Kidney capillary endothelial cell (primary cell): ENCODE results near the gene CTRB2.
"Not testable (repeated sequence)": the region's sequence is repeated elsewhere in the genome, so short reads cannot be mapped to it uniquely, and the experiment has no call there.

ENCODE experiments used
- DNase-seq: peaks from one replicate; pipeline ENCODE4 v3.0.0-alpha.2; 2018; ENCODE audit warnings: low spot score

The CTRB2 gene

DNA sequence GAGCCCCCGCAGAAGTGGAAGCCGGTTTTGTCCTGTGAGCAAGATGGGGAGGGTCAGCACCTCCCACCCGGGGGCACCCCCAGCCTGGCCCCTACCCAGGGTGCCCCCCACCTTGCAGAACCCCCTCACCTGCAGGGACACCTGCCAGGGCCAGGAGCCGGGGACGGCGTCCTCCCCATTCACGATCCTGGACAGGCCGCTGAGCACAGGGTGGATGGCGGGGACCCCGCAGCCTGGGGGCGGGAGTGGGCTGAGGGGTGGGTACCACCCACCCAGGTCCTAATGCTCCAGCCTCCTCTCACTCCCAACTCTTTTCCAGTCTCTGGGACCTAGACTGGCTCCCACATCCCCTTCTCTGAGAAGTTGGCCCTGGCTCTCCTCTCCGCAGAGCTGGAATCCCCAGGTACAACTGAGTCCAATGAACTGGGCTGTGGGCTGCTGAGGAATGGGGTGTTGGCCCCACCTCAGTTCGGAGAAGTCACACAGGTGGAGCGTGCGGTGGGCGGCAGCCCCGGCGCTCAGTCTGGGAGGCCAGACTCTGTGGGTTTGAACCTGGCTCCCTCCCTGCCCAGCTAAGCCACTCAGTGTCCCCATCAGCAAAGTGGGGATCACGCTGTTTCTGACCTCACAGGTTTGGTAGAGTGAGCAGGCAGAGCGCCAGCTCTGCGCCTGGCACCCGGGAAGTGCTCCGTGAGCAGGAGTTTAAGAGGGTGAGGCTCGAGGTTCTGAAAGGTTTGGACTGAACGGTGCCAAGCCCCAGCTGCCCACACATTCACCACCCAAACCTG, 806 bp downstream of the CTRB2 start:
- not testable (repeated sequence) for DNase-seq

DNA sequence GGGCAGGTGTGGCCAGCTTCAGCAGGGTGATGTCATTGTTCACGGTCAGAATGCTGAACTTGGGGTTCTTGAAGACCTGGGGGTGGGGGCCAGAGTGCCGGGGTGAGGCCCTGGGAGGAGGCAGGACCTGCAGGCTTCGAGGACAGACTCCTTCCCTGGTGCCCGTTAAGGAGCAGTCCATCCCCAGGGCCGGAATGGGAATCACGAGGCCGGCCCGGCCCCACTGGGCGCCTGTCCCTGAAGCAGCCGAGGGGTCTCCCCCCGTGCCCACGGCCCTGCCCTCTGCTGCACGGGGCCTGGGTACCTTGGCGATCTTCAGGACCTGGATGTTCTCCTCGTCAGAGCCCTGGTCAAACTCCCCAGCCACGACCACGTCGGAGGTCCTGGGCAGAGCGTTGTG, 1.5 kb downstream of the CTRB2 start:
- not testable (repeated sequence) for DNase-seq

DNA sequence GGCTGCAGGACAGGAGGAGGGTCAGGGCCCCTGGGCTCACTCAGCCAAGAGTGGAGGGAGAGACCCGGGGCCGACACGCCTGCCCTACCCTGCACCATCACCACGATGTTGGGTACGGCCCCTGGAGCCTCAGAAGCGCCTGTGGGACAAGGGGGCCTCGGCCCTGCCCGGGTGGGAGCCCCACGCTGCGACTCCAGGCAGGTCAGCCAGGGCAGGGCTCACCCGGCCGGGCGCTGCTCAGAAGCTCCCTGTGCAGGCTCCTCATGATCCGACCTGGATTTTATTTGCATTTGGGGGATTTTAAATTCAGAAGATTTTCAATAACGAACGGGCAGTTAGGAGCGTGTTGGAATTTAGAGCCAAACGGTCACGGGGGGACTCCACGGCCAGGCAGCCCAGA, 2.1 kb downstream of the CTRB2 start:
- not testable (repeated sequence) for DNase-seq

DNA sequence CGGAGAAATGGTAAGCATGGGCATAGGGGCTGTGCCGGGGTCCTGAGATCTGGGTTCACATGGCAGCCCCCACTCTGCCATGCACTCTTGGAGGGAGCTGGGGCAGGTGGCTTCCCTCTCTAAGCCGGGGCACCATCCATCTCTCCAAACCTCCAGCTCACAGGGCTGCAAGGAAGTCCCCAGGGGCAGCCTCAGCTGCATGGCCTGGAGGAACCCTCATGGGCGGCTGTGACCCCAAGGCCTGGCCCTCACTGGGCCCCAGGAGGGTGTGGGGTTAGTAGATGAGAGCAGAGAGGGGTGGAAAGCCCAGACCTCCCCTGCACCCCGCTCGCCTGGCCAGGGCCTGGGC, 2.6 kb downstream of the CTRB2 start:
- no peak for DNase-seq

DNA sequence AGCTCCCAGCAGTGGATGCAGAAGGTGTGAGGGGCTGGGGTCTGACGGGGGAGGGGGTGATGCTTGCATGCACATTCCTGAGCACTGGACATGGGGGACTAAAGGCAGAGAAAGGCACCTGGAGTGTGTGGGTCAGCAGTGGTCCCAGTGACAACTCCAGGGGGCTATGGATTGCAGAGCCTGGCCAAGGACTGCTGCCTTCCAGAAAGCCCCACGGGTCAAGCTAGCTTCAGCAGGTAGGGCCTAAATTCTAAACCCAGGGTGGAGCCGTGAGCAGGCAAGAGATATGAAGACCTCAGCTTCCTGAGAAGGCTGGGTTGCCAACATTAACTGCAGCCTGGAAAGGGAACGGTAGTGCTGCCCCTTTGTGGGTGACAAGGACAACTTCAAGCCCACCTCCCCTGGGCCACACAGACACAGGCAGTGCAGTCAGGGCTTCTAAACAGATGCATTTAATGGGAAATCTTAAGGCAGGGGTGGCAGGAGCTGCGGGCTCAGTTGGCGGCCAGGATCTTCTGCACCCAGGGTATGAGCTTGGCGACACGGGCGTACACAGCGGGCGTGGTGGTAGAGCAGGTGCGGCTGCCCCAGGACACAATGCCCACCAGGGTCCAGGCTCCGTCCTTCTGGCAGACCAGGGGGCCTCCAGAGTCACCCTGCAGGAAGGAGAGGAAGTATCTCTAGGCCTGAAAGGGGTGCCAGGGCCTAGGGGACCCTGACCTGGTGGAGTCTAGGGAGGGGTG, 3.1 kb downstream of the CTRB2 start:
- DNase-seq = no peak

DNA sequence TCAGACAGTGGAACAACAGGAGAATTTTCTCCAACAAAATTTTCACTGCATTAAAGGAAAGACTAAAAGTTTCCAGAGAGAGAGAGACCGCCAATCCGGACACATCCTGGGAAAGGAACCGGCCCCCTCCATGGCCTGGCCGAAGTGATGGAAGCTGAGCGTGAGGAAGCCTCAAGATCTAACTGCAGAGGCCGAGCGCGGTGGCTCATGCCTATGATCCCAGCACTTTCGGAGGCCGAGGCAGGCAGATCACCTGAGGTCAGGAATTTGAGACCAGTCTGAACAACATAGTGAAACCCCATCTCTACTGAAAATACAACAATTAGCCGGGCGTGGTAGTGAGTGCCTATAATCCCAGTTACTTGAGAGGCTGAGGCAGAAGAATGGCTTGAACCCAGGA, 3.9 kb downstream of the CTRB2 start:
- DNase-seq = no peak

DNA sequence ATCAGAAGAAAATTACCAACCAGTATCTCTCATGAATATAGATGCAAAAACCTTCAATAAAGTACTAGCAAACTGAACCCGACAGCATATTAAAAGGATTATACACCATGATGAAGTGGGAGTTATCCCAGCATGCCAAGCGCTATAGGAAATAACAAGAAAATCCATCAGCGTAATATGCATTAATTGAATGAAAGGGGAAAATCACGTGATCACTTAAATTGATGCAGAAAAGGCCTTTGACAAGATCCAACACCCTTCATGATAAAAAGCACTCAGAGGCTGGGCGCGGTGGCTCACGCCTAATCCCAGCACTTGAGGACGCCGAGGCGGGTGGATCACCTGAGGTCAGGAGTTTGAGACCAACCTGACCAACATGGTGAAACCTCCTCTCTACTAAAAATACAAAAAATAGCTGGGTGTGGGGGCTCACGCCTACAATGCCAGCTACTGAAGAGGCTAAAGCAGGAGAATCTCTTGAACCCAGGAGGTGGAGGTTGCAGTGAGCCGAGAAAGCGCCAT, 4.8 kb downstream of the CTRB2 start:
- DNase-seq = no peak

DNA sequence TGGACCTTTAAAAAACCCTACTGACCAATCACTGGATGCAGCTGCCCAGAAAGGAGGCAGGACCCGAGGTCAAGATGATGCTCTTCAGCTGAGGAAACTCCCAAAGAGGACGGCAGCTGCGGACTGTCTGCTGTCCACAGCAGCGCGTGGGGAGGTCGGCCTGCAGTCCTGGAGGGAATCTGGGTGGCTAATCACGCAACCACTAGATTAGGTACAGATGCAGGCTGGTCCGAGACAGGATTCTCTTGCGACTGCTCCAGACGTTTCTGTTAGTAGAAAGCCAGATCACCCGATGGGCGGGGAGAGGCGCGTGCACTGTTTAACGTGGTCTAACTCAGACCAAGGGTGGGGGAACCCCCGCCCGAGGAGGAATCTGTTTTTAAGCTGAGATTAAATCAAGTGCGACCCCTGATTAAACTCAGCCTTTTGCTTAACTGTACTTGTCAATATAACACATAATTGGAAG, 8.8 kb downstream of the CTRB2 start:
- no peak for DNase-seq

DNA sequence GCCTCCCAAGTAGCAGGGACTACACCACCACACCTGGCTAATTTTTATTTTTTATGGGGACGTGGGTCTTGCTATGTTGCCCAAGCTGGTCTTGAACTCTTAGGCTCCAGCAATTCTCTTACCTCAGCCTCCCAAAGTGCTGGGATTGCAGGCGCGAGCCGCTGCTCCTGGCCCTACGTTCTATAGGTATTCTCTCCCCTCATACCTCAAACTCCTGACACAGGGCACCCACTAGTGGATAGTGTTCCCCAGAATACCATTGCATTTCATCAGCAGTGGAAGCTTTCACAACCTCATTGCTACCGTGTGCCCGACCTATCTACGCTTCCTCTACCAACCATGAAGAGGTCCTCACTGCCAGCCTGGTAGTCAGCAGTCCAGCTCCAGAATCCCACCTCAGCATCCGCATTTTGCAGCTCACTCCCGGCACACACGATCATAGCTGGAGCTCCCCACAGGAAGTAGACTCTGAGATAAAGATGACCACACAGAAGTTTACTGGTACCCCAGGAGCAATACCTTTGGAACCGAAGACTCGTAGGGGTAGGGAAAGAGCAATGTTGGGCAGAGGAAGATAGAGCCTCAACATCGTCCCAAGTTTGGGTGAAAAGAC, 9.3 kb downstream of the CTRB2 start:
- no peak for DNase-seq

DNA sequence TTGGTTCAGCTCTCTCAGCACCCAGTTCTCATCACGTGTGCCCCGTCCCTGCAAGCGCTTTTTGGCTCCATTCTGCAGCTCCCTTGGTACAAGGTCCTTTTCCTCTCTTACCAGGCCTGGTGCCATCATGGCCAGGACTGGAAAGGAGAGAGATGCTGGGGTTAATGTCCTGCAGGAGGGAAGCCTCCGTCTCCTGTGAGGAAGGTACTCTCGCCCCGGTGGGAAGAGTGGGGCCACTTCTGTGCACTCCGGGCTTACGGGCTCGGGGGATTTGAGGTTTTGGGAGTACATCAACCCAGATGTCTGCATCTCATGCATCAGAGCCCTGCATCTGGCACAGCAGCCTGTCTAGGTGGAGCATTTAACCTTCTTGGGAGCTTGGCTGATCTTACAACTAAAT, 10.1 kb downstream of the CTRB2 start:
- no peak for DNase-seq

DNA sequence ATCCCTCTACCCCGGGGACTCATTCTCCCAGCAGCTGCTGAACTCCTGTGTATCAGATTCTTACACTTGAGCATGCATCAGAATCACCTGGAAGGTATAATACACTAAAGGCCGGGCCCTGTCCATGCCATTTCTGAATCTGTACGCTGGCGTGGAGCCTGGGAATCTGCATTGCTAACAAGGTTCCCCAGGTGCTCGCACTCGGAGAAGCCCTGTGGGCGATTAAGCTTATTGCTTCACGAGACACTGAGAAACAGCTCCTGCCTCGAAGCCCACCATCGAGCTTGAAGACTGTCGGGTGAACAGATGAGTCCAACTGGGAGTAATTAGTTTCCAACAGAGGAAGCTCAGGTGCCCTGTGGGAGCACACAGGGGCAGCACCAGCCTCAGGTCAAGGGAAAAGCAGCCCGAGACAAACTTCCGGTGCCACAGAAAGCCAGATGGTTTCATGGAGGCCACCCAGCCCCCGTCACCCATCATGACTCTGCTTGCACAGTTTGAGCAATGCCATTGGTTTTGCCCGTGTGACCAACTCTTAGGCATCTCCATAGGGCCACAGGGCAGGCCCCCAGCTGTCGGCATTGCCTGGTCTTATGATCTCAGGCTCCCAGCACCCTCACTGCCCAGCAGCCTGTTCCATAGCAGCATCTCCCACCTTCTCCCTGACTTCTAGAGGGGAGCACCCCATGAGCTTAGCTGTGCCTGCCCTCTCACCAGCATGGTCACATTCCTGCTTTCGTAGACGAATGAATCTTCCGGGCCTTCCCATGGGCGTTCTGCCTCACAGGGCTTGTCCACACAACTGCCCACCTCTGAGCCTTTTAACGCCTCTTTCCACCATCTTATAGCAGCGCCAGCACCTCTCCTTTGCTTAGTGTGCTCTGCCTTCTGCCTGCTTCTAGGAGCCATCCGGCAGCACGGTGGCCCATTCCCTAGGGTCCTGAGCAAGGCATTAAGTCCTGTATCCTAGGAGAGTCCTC, 10.9 kb downstream of the CTRB2 start:
- no peak for DNase-seq

DNA sequence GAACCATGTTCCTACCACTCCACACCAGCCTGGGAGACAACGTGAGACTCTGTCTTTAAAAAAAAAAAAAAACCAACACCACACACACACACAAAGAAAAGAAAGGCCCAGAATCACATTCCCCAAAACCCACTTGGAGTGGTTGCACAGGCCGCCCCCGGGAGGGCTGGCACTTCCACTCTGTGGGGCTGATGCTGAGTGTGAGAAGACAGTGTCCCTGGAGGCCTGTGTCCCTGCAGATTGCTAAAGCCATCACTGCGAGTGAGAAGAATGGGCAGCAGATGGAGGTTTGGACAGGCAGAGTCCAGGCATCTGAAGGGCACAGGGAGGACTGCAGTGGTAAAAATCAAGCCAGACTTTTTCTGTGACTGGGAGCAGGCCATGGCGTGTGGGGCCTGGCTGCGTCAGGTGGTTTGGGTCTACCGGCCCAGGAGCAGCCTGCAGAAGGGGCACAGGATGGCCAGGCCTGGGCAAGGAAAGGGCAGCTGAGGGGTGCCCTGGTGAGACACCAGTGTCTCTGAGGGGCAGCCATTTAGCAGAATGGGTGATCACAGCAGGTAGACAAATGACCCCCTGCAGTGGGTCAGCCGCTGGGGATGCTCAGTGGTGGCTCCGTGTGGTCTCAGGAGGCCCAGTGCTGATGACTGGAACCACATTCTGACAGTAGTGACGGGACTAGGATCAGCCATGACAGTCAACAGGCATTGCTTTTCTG, 13.1 kb downstream of the CTRB2 start:
- DNase-seq = no peak

DNA sequence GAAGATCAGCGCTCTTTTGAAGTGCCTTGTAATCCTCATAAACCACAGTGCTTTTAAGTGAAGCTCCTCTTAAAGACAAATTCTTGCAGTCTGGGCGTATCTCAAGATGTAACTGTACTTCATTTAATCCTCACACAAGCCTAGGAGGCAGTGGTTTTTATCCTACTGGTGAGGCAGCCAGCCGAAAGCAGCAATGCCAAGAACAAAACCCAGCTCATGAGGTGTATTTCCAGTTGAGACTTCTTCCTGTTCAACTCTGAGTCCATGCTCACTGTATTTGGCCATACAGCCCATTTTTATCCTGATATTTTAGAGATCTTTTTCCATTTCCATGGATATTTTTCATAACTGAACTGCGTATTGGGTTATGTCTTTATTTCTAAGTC, 13.7 kb downstream of the CTRB2 start:
- DNase-seq = no peak

DNA sequence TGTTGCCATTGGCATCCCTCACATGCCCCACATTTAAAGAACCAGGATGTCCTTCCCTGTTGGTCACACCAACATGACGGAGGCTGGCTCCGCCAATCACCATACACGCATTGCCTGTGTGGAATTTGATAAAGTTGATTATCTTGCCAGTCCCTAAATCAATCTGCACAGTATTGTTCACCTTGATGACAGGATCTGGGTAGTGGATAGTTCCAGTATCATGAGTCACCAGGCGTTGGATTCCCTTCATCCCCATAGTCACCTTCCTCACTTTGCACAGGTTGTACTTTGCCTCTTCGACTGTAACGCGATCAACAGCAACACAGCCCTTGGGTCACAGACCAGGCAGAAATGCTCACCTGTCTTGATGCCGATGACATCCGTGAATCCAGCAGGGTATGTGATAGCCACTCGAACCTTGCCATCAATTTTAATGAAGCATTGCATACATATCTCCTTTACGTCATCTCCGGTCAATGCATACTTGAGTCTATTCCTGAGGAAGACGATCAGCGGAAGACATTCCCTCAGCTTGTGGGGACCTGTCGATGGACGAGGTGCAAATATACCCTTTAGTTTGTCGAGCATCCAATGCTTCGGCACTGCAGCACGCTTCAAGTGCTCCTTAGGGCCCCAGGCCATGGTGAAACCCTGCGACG, 14.2 kb downstream of the CTRB2 start:
- DNase-seq = no peak

DNA sequence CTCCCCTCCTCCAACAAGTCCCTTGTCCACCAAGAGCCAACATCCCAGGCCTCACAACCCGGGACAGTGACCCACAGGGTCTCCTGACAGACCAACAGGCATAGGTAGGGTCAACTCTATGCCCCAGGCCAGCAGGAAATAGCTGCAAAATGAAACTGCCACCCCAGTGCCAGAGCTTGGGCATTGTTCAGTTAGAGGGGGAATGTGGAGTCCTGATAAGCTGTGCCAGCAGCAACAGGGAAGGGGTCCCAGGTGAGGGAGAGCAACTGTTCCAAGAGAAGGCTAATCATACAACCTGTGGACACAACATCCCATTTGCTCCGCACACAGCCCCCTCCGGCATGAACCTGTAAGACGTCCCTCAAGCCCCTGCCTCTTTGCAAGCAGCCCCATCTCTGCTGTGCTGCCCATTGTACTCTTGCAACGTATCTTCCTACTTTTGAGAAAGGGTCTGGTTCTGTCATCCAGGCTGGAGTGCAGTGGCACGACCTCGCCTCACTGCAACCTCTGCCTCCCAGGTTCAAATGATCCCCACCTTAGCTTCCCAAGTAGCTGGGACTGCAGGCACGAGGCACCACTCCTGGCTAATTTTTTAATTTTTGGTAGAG, 17.2 kb downstream of the CTRB2 start:
- no peak for DNase-seq

DNA sequence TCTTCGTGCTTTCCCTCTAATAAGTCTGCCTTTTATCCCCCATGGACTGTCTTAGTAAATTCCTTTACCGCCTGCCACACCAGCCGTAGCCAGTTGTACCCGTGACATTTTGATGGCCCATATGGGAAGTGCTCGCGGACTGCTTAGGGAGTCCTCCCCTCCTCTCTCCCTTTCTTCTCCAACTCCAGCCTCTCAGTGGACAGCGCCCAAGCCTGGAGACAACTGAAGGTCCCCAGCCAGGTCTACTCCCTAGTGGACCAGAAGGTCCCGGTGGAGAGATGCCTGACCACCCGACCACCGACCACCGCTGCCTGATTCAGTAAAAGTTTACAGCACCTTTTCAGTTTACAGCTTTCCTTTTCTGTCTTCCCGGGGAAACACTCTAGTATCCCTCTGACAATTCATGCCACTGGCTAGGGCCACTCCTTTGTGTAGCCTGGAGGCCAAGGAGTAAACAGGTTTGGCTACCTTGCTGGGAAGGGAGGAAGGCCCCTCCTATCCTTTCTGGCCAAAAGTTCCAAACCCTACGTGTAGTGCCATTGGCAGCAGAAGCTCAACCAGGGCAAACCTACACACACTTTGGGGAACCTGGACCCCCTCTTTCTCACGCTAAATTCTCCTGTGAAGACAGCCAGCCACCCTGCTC, 18.0 kb downstream of the CTRB2 start:
- DNase-seq = no peak

DNA sequence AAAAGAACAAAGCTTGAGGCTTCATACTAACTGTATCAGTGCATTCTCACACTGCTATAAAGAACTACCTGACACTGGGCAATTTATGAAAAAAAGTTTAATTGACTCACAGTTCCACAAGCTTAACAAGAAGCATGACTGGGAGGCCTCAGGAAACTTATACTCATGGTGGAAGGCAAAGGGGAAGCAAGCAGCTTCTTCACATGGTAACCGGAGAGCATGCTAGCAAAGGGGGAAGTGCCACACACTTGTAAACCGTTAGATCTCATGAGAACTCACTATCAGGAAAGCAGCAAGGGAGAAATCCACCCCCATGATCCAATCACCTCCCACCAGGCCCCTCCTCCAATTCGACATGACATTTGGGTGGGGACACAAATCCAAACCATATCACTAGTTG, 25.3 kb downstream of the CTRB2 start:
- DNase-seq = no peak

DNA sequence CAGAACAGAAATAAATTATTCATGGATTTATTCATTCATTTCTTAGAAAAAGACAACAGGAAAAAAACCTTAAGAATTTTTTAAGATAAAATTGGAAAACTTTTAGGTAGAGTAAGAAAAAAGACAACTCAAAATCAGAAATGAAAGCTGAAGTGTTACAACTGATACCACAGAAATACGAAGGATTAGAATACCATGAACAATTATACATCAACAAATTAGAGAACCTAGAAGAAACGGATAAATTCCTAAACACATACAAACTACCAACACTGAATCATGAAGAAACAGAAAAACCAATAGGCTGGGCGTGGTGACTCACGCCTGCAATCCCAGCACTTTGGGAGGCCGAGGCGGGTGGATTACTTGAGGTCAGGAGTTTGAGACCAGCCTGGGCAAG, 27.8 kb downstream of the CTRB2 start:
- no peak for DNase-seq

DNA sequence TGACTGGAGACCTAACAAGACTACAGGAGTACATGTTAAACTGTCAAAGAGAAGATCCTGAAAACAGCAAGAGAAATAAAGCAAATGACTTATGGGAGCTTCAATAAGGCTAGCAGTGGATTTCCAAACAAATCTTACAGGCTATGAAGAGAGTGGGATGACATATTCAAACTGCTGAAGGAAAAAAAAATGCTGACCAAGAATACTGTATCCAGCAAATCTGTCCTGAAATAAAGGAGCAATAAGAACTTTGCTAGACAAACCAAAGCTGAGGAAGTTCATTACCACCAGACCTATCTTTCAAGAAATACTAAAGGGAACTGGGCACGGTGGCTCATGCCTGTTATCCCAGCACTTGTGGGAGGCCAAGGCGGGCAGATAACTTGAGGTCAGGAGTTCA, 30.0 kb downstream of the CTRB2 start:
- no peak for DNase-seq

DNA sequence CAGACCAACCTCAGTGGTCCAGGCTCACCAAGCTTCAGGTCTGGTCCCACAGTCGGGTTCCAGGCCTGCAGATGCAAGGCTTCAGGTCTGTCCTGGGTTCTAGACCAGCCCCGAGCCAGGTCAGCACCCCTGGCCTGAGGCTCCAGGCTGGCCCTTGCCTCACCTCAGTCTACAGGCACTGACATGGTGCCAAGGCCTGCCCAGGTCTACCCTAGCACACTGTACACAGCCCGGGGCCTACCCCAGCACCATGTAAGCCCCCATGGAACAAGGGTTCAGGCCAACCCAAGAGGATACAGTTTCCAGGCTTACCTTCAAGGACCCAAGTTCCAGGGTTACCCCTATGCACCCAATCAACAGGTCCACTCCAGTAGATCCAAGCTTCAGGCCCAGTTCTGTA, 31.9 kb downstream of the CTRB2 start:
- no peak for DNase-seq
